ENCODE data around the gene IPO9.

The IPO9 gene

GRCh38 chr1:201800246-201800645 is 28.7 kb upstream of the IPO9 start:
- TF ChIP-seq GABPA (IDR thresholded peaks at IDR 0.05; ENCODE audit: low read depth) = no peak
- TF ChIP-seq SPI1 (IDR thresholded peaks at IDR 0.05; ENCODE audit: borderline replicate concordance, low read depth) = no peak
- no peak for TF ChIP-seq POLR2AphosphoS5 (IDR thresholded peaks at IDR 0.05; ENCODE audit: low read depth)
- no peak for TF ChIP-seq CTCF (IDR thresholded peaks at IDR 0.05; ENCODE audit: insufficient read depth, low read length)
- TF ChIP-seq REST (IDR thresholded peaks at IDR 0.05; ENCODE audit: insufficient replicate concordance, low read depth) = no peak
- DNase-seq (ENCODE audit: low read depth in 1 of 2, low spot score in 1 of 2) = no peak
- Histone ChIP-seq H3K27me3 (ENCODE audit: insufficient read depth, poor library complexity, severe bottlenecking) (no peaks in the 10 kb centered on the region), H3K27ac (replicated peaks) (no peak overlapping the region), H3K4me3 (replicated peaks; ENCODE audit: insufficient read depth, low read length) (no peak overlapping the region)

GRCh38 chr1:201806801-201807200 is 22.2 kb upstream of the IPO9 start:
- TF ChIP-seq POLR2AphosphoS5 (IDR thresholded peaks at IDR 0.05; ENCODE audit: low read depth) = no peak

GRCh38 chr1:201807958-201808632 is 20.9 kb upstream of the IPO9 start:
- TF ChIP-seq SPI1 (IDR thresholded peaks at IDR 0.05; ENCODE audit: borderline replicate concordance, low read depth) = no peak
- H3K4me3 ChIP-seq (replicated peaks; ENCODE audit: insufficient read depth, low read length) = no peak overlapping the region
- peaks cover 6% of the 10 kb centered on the region for H3K27me3 ChIP-seq (ENCODE audit: insufficient read depth, poor library complexity, severe bottlenecking)
- DNase-seq (ENCODE audit: low read depth in 1 of 2, low spot score in 1 of 2) = no peak
- H3K27ac ChIP-seq (replicated peaks) = no peak overlapping the region

More at GRCh38 chr1:201806801-201807200, 22.2 kb upstream of the IPO9 start:
- no peak overlapping the region for H3K27ac ChIP-seq (replicated peaks)
- no peak for DNase-seq (ENCODE audit: low read depth in 1 of 2, low spot score in 1 of 2)
- H3K27me3 ChIP-seq (ENCODE audit: insufficient read depth, poor library complexity, severe bottlenecking) = peaks cover 6% of the 10 kb centered on the region
- no peak overlapping the region for H3K4me3 ChIP-seq (replicated peaks; ENCODE audit: insufficient read depth, low read length)

- TF ChIP-seq CTCF (IDR thresholded peaks at IDR 0.05; ENCODE audit: insufficient read depth, low read length) (no peak), GABPA (IDR thresholded peaks at IDR 0.05; ENCODE audit: low read depth) (no peak)
These were observed 20.3 kb upstream of the IPO9 start for GRCh38 chr1:201808633-201808990.

GRCh38 chr1:201809876-201810275 is 19.1 kb upstream of the IPO9 start:
- Histone ChIP-seq H3K4me3 (replicated peaks; ENCODE audit: insufficient read depth, low read length) (no peak overlapping the region), H3K27ac (replicated peaks) (no peak overlapping the region), H3K27me3 (ENCODE audit: insufficient read depth, poor library complexity, severe bottlenecking) (peaks cover 6% of the 10 kb centered on the region)
- DNase-seq (ENCODE audit: low read depth in 1 of 2, low spot score in 1 of 2) = no peak
- TF ChIP-seq POLR2AphosphoS5 (IDR thresholded peaks at IDR 0.05; ENCODE audit: low read depth) = no peak
- no peak for TF ChIP-seq GABPA (IDR thresholded peaks at IDR 0.05; ENCODE audit: low read depth)
- TF ChIP-seq CTCF (IDR thresholded peaks at IDR 0.05; ENCODE audit: insufficient read depth, low read length) = no peak
- no peak for TF ChIP-seq SPI1 (IDR thresholded peaks at IDR 0.05; ENCODE audit: borderline replicate concordance, low read depth)

More at GRCh38 chr1:201808633-201808990, 20.3 kb upstream of the IPO9 start:
- H3K4me3 ChIP-seq (replicated peaks; ENCODE audit: insufficient read depth, low read length) = no peak overlapping the region
- H3K27ac ChIP-seq (replicated peaks) = no peak overlapping the region
- DNase-seq (ENCODE audit: low read depth in 1 of 2, low spot score in 1 of 2) = no peak
- peaks cover 6% of the 10 kb centered on the region for H3K27me3 ChIP-seq (ENCODE audit: insufficient read depth, poor library complexity, severe bottlenecking)
